HFF-Myc (cell line): Measurements from ENCODE around the gene POU2F3.

Experiments used
- DNase-seq: peaks from one replicate; pipeline ENCODE4 v3.0.0-alpha.2; 2011; ENCODE audit warnings: low read depth; ENCODE audit errors: extremely low read depth
- H3K4me3 ChIP-seq: replicated peaks from 2 replicates; pipeline ENCODE4 v1.5.1; 2011; ENCODE audit warnings: low read depth, mild to moderate bottlenecking, control low read depth, low read length
- TF ChIP-seq, protein P1 (sequence below): IDR thresholded peaks from 2 replicates; pipeline ENCODE4 v1.5.1; 2012; ENCODE audit warnings: mild to moderate bottlenecking, low read depth, low read length, control low read depth; ENCODE audit errors: missing control alignments

The POU2F3 gene

DNA sequence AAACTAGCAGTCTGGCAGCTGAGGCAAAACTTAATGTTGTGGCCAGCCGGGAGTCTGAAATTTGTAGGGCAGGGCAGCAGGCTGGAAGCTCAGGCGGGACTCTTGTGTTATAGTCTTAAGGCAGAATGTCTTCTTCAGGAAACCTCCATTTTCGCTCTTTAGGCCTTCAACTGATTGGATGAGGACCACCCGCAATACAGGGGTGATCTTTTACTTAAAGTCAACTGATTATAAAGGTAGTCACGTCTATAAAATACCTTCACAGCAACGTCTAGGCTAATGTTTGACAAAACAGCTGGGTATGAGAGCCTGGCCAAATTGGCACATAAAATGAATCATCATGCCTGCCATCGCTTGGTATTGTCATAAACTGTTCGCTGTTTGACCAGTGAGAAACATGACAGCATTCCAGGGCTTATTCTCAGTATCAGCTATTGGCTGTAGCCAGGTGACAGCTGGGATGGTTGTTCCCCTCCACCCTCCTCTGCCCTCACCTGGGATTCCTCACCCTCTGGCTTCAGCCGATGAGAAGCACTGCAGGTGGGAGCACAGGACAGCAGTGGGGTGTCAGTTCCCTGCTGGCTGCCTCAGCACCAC, 6.6 kb upstream of the POU2F3 start:
- H3K4me3 ChIP-seq, result no peak overlapping the region
- DNase-seq, result no peak
- TF ChIP-seq, protein P1, sequence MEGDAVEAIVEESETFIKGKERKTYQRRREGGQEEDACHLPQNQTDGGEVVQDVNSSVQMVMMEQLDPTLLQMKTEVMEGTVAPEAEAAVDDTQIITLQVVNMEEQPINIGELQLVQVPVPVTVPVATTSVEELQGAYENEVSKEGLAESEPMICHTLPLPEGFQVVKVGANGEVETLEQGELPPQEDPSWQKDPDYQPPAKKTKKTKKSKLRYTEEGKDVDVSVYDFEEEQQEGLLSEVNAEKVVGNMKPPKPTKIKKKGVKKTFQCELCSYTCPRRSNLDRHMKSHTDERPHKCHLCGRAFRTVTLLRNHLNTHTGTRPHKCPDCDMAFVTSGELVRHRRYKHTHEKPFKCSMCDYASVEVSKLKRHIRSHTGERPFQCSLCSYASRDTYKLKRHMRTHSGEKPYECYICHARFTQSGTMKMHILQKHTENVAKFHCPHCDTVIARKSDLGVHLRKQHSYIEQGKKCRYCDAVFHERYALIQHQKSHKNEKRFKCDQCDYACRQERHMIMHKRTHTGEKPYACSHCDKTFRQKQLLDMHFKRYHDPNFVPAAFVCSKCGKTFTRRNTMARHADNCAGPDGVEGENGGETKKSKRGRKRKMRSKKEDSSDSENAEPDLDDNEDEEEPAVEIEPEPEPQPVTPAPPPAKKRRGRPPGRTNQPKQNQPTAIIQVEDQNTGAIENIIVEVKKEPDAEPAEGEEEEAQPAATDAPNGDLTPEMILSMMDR, result no peak

- TF ChIP-seq, protein P1, result peak; percentile 89
- DNase-seq, result no peak
- no peak overlapping the region for H3K4me3 ChIP-seq
These were observed 4.8 kb upstream of the POU2F3 start for GRCh38 chr11:120235024-120235628.

GRCh38 chr11:120236169-120237107, 3.5 kb upstream of the POU2F3 start:
- peak; percentile 32 for DNase-seq
- TF ChIP-seq, protein P1, result no peak
- no peak overlapping the region for H3K4me3 ChIP-seq

DNA sequence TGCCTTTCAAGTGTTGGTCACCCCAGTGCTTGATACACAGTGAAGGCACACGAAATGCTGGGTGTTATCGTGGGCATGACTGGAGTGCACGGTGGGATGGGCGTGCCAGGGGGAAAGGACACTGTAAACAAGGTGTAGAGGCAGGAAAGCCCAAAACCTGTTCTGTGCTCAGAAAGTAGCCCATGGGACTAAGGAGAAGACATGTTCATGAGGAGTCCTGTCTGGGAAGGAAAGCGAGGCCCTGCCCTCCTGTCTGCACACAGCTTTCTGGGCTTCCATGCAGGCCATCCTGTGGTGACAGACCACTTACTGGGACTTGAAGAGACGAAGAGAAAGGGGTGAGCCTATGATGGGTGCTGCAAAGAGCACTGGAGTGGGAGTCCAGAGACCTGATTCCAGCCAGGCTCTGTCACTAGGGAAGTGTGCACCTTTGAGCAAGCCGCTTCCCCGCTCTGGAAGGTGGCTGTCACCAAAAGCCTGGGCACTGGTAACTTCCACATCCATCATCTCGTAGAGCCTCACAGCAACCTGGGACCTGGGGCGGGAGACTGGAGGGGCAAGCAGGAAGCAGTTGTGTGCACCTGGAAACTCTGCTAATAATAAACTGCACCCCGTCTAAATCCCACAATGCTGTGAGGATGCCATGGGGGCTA, 846 bp upstream of the POU2F3 start:
- TF ChIP-seq, protein P1, result no peak
- H3K4me3 ChIP-seq, result no peak overlapping the region
- no peak for DNase-seq

GRCh38 chr11:120240866-120241265, 926 bp downstream of the POU2F3 start:
- TF ChIP-seq, protein P1, result no peak
- no peak for DNase-seq
- H3K4me3 ChIP-seq, result no peak overlapping the region

DNA sequence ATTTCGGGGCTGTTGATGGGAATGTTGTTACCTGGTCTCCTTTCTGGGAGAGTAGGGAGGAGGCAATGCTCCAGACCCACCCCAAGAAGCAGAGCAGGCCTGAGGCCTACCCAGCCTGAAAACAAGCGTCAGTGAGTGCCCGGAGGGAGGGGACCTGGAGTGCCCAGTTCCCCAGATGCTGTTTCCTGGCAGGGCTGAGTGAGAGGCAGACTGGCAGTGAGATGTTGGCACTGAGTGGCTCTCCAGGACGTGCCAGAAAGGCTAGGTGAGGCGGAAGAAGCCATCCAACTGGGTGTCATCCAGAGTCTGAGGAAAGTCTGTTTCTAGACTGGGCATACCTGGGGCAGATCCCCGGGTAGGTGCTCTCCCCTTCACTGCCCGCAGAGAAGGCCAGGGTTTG, 1.3 kb downstream of the POU2F3 start:
- TF ChIP-seq, protein P1, result no peak

More for the DNA sequence above, 1.3 kb downstream of the POU2F3 start:
- no peak overlapping the region for H3K4me3 ChIP-seq
- DNase-seq, result no peak
